Measurements from ENCODE around the gene ZNF232.
"Not testable (repeated sequence)": the region's sequence is repeated elsewhere in the genome, so short reads cannot be mapped to it uniquely, and the experiment has no call there.

ZNF232 gene

DNA sequence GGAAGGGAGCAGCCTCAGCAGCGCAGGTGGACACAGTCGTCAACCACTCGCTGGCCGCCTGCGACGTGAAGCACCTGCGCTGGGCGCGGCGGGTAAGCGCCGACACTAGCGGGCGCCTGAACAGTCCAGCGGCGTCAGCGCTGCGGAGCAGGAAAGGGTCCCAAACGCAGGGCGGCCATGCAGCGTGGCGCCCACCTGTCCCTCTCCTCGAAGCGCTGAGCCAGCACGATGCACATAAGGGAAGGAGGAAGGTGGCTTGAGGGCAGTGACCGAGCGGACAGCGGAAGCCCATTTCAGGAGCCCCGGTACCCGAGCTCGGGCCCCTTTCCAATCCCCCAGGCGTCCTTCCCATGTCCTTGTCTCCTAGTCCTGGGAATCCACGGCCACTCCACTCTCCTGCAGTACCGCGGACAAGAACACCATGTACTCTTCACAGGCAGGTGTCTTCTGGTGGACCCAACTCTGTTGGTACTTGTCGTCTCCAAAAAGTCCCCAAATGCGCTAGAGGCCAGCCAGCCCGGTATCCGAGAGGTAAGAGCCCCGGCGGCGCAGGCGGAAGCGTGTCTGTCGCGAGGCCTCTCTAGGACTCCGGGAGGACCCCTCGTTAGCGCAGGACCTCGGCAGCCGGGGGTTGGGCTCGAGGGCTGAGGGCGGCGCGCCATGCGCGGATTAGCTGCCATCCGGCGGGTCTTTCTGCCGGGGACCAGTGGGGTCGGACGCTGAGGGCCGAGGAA, 14.4 kb downstream of the ZNF232 start:
- DNase-seq (ENCODE audit: low spot score): peak; percentile 72

DNA sequence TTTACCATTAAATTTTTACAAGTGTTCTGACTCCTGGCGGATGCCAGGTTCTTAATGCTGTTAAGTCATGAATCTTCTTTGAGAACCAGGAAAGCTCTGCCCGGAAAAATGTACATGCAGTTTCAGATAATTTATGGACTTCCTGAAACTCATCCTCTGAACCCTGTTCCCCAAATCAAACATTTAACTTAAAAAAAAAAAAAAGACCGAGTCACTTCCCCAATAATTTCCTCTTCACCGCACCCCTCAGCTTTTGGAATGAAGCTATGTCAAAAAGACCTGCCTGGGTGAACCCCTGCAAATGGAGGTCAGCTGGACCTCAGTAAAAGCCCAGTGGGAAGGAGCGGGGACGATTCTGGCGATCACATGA, 15.0 kb downstream of the ZNF232 start:
- no peak for DNase-seq (ENCODE audit: low spot score)

DNA sequence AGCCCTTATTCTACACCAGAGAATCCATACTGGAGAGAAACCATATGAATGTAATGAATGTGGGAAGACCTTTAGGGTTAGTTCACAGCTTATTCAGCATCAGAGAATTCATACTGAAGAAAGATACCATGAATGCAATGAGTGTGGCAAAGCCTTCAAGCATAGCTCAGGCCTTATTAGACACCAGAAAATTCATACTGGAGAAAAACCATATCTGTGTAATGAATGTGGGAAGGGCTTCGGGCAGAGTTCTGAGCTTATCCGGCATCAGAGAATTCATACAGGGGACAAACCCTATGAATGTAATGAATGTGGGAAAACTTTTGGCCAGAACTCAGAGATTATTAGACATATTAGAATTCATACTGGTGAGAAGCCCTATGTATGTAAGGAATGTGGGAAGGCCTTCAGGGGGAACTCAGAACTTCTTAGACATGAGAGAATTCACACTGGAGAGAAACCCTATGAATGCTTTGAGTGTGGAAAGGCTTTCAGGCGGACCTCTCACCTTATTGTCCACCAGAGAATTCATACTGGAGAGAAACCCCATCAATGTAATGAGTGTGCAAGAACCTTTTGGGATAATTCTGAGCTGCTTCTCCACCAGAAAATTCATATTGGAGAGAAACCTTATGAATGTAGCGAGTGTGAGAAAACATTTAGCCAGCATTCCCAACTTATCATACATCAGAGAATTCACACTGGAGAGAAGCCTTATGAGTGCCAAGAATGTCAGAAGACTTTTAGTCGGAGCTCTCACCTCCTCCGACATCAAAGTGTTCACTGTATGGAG, 19.3 kb downstream of the ZNF232 start:
- no peak for DNase-seq (ENCODE audit: low spot score)

DNA sequence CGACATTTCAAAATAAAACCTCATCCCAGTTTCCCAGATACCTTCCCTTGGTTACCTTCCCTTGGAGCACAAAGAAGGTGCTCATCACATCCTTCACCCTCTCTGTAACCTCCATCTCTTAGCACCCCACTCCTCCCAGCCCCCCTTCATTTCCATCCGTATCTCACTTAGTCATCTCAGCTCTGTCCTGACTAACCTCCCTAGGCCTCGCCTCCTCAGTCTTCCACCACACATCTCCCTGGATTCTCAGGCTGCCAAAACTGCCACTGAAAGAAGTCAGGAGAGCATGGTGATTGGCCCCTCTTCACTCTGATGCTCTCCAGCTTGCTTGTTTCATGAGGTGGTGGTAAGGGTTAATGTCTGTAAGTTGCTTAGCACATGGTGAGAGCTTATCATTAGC, 31.1 kb downstream of the ZNF232 start:
- no peak for DNase-seq (ENCODE audit: low spot score)

DNA sequence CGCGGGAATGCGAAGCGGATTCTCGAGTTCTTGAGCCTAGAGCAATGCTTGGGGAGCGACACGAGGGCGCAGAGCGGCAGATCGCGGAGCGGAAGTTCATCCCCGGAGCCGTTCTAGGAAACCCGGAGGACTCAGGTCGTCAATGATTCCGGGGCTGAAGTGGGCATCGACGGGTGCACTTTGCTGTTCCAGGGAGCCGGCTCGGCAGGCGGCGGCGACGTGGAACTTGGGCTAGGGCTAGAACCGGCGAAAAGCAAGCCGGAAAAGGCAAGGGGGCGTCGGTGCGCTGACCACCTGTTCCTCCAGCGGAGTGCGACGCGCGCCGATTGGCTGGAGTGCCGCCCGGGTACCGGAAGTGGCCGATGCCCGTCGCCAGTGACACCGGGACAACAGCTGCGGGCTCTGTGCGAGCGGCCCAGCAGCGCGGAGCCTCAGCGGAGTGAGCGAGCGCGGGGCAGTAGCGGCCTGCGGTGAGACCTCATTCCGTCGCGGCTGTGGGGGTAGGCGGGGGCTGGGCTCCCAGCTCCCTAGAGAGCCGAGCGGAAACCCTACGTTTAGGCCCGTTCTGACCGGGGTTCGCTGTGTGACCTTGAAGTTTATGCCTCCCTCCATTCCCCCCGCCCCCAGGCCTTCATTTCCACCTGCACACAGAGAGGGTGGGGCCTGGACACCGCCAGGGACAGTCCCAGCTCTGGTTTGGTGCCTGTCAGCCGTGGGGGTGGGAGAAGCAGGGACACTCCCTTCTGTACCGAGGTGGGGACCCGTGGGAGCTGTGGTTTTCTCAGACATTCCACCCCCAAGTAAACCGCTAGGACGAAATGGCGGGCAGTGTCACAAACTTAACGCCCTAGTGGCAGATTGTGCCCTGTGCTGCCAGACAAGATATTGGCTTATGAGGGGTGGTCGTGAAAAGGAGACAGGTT, 33.3 kb downstream of the ZNF232 start, which contains the start of gene ZFP3:
Gene ZFP3, plus strand, starts transcription at position 362 of the 923 bp plus-strand sequence. CDS start 13,038 bp downstream, outside the sequence.
- DNase-seq (ENCODE audit: low spot score): peak; percentile 83

DNA sequence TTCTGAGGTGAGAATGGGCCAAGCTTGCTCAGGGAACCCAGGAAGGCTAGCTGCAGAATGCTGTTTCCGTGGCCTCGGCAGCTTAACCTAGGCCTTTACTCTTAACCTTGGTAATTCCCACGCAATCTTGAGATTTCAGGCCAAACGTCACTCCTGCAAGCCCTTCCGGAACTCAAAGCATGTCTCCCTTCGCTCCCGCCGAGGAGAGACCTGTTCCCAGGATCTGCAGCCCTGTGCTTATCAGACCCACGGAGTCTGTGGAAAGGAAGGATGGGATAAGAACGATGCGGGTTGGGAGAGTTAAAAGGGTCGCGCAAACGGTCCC, 33.9 kb downstream of the ZNF232 start:
- DNase-seq (ENCODE audit: low spot score): no peak

DNA sequence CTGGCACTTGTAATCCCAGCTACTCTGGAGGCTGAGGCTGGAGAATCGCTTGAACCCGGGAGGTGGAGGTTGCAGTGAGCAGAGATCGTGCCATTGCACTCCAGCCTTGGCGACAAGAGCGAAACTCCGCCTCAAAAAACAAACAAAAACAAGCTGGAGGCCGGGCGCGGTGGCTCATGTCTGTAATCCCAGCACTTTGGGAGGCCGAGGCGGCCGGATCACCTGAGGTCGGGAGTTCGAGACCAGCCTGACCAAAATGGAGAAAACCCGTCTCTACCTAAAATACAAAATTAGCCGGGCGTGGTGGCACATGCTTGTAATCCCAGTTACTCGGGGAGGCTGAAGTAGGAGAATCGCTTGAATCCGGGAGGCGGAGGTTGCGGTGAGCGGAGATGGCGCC, 34.4 kb downstream of the ZNF232 start:
- DNase-seq (ENCODE audit: low spot score): not testable (repeated sequence)

DNA sequence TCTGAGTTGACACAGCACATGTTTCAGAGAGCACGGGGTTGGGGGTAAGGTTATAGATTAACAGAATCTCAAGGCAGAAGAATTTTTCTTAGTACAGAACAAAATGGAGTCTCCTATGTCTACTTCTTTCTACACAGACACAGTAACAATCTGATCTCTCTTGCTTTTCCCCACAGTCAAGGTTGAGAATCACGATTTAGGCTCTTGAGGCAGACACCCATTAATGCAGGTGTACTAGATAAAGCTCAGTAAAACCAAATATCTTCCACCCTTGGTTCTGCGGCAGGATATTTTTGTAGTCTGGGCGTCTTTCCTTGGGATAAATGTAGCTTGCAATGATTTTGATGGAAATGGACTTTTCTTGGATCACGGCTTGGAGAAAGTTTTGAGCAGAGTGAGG, 36.2 kb downstream of the ZNF232 start:
- DNase-seq (ENCODE audit: low spot score): not testable (repeated sequence)

DNA sequence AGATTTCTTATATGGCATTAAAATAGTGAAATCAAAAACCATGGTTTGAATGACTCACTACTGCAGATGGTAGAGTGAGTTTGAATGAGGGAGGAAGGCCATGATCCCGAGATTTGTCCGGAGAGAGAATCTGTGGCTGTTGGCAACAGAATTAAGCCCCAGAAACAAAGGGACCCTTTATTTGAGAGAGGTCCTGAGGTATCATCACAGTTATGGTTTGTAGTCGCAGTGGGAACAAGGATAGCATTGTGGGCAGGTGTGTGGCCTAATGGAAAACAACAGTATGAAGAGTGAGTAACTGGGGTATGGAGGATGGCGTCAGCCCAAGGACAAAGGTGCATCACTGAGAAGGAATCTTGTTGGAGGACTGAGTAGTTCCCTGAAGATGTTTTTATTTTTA, 42.0 kb downstream of the ZNF232 start:
- DNase-seq (ENCODE audit: low spot score): no peak

DNA sequence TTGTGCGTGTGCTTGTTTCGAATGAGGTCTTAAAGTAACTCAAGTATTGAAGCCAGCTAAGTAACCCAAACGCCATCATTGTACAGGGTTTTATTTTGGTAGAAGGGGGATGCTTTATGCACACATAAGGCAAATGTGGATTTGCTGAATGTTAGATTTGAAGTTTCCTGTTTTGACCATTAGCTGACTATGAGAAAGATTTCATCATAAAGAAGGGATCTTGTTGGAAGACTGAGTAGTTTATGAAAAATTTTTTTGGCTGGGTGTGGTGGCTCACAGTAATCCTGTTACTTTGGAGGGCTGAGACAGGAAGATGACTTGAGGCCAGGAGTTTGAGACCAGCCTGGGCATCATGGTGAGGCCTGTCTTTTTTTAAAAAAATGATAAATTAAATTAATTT, 43.4 kb downstream of the ZNF232 start:
- no peak for DNase-seq (ENCODE audit: low spot score)

DNA sequence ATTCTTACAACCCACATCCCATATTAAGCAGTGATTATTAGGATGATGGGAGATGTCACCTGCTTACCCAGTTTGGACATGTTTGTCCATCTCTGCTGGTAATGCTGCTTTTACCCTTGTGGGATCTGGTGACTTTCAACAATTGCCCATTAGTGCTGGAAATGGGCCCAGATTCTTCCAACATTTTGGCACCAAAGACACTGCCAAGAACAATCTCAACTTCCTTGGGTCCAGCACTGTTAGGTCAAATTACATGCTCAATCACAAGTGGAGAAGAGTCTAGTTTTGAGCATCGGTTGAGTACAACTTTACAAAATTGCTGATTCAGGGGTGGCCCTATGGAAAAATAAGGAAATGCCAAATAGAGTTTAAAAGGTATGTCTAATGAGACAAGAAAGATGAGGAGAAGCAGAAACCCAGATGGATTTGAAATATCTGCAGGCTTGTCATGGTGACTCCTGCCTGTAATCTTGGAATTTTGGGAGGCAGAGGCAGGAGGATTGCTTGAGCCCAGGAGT, 46.4 kb downstream of the ZNF232 start:
- DNase-seq (ENCODE audit: low spot score): no peak
